Hepatocyte (in vitro differentiated cells): ENCODE measurements around the gene OSBPL2. TPM values are rescaled to one million over a fixed set of nuclear protein-coding genes. Genes with fewer than 3 reads are reported as not detected.
A peak's percentile ranks its signal among the peaks of the same experiment; 100 is the strongest.

Experiments
- DNase-seq: peaks from one replicate; pipeline ENCODE4 v3.0.0-alpha.2; 2016; ENCODE audit warnings: low spot score
- H2AFZ ChIP-seq: fragments of 200-600 bp; sonication (generic); 2 replicates; pipeline ENCODE4 v1.6.0; 2016; ENCODE audit warnings: antibody characterized with exemption, mild to moderate bottlenecking
- H3K27ac ChIP-seq: fragments of 200-600 bp; sonication (generic); 2 replicates; pipeline ENCODE4 v1.5.1; 2016; ENCODE audit warnings: mild to moderate bottlenecking
- H3K27me3 ChIP-seq: fragments of 200-600 bp; sonication (generic); 2 replicates; pipeline ENCODE4 v1.6.1; 2016
- H3K36me3 ChIP-seq: fragments of 200-600 bp; sonication (generic); replicated peaks from 2 replicates; pipeline ENCODE4 v1.5.1; 2016; ENCODE audit warnings: low read depth; ENCODE audit not compliant: insufficient read depth
- H3K4me1 ChIP-seq: fragments of 200-600 bp; sonication (generic); 2 replicates; pipeline ENCODE4 v1.5.1; 2016; ENCODE audit warnings: mild to moderate bottlenecking, moderate library complexity; ENCODE audit not compliant: insufficient read depth
- H3K4me2 ChIP-seq: fragments of 200-600 bp; sonication (generic); 2 replicates; pipeline ENCODE4 v1.6.0; 2016
- H3K4me3 ChIP-seq: fragments of 200-600 bp; sonication (generic); 2 replicates; pipeline ENCODE4 v1.5.1; 2016; ENCODE audit warnings: mild to moderate bottlenecking
- H3K79me2 ChIP-seq: fragments of 200-600 bp; sonication (generic); 2 replicates; pipeline ENCODE4 v1.6.0; 2017; ENCODE audit warnings: mild to moderate bottlenecking
- H3K9me2 ChIP-seq: fragments of 200-600 bp; sonication (generic); replicated peaks from 2 replicates; pipeline ENCODE4 v1.6.0; 2017; ENCODE audit warnings: mild to moderate bottlenecking; ENCODE audit not compliant: insufficient read depth
- H3K9me3 ChIP-seq: fragments of 200-600 bp; sonication (generic); 2 replicates; pipeline ENCODE4 v1.5.1; 2016; ENCODE audit warnings: low read depth, mild to moderate bottlenecking
- H4K20me1 ChIP-seq: fragments of 200-600 bp; sonication (generic); 2 replicates; pipeline ENCODE4 v1.6.0; 2016; ENCODE audit warnings: mild to moderate bottlenecking; ENCODE audit not compliant: insufficient read depth, poor library complexity, severe bottlenecking
- EZH2 ChIP-seq: fragments of 200-600 bp; sonication (generic); IDR thresholded peaks from 2 replicates; pipeline ENCODE4 v1.6.1; 2016; ENCODE audit warnings: antibody characterized with exemption, mild to moderate bottlenecking, borderline replicate concordance
- EZH2phosphoT487 ChIP-seq: fragments of 200-600 bp; sonication (generic); IDR thresholded peaks from one replicate; pipeline ENCODE4 v1.6.1; 2018; ENCODE audit warnings: antibody characterized with exemption, mild to moderate bottlenecking, low read depth, moderate library complexity; ENCODE audit not compliant: unreplicated experiment, severe bottlenecking
- WGBS: methylation state at CpG from one replicate; pipeline ENCODE4 v1.1.6; 2016; ENCODE audit warnings: low lambda C conversion rate; ENCODE audit errors: missing lambda C conversion rate; 5-methylcytosine and 5-hydroxymethylcytosine counted together
- polyA plus RNA-seq: library from polyadenylated mRNA; unstranded; fragments of >200 nt; fragmentation: Nextera tagmentation; extraction: Ambion mirVana; gene quantifications from 2 replicates; pipeline ENCODE4 v1.2.1, GENCODE V29; 2016
- total RNA-seq: library from RNA; depleted of rRNA; stranded (reverse); fragments of >200 nt; gene quantifications from 2 replicates; pipeline ENCODE4 v1.2.3, GENCODE V29; 2014
- TF ChIP-seq, protein P1 (sequence below): fragments of 200-600 bp; sonication (generic); IDR thresholded peaks from 2 replicates; pipeline ENCODE4 v1.5.1; 2016; ENCODE audit warnings: antibody characterized with exemption, mild to moderate bottlenecking; ENCODE audit not compliant: poor library complexity

OSBPL2 gene
- total and polyA plus RNA-seq, 2 experiments from 2014 or later = 40.5 to 45.9 TPM

DNA sequence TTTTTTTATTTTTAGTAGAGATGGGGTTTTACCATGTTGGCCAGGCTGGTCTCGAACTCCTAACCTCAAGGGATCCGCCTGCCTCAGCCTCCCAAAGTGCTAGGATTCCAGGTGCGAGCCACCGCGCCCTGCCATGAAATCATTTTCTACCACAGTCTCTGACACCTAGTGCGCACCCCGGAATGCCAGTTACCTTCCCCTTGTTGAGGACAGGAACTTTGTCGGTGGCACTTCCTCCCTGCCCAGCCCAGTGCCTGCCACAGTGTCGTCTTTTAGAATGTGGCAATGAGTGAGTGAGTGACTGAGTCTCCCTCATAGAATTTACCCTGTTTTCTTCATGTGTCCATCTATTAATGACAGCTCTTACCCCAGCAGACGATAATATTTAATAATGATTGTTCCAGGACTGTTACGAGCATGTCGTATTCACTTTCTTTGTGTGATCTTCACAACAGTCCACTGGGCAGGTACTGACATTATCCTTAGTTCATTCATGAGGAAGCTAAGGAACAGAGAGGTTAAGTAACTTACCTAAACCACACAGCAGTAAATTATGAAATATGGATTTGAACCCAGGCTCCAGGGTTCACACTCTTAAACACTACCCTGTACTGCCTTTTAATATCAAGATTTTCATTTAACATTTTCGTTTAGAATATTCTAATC, 1.8 kb downstream of the OSBPL2 start:
- Histone ChIP-seq H3K9me2 (no peaks in the 10 kb centered on the region), H3K79me2 (peaks cover 65% of the 10 kb centered on the region), H3K27ac (no peak overlapping the region), H3K4me3 (no peak overlapping the region), H2AFZ (no peak overlapping the region), H3K4me2 (peak overlapping the region; percentile 94), H3K4me1 (peaks cover 10% of the 10 kb centered on the region), H3K9me3 (no peaks in the 10 kb centered on the region), H3K27me3 (no peaks in the 10 kb centered on the region), H4K20me1 (peaks cover 61% of the 10 kb centered on the region), H3K36me3 (no peaks in the 10 kb centered on the region)
- DNase-seq = no peak
- TF ChIP-seq EZH2 = no peak
- TF ChIP-seq EZH2phosphoT487 = no peak
- TF ChIP-seq, protein P1, sequence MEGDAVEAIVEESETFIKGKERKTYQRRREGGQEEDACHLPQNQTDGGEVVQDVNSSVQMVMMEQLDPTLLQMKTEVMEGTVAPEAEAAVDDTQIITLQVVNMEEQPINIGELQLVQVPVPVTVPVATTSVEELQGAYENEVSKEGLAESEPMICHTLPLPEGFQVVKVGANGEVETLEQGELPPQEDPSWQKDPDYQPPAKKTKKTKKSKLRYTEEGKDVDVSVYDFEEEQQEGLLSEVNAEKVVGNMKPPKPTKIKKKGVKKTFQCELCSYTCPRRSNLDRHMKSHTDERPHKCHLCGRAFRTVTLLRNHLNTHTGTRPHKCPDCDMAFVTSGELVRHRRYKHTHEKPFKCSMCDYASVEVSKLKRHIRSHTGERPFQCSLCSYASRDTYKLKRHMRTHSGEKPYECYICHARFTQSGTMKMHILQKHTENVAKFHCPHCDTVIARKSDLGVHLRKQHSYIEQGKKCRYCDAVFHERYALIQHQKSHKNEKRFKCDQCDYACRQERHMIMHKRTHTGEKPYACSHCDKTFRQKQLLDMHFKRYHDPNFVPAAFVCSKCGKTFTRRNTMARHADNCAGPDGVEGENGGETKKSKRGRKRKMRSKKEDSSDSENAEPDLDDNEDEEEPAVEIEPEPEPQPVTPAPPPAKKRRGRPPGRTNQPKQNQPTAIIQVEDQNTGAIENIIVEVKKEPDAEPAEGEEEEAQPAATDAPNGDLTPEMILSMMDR = no peak
- 95% methylated on average over 13 of the region's 13 CpGs for WGBS

DNA sequence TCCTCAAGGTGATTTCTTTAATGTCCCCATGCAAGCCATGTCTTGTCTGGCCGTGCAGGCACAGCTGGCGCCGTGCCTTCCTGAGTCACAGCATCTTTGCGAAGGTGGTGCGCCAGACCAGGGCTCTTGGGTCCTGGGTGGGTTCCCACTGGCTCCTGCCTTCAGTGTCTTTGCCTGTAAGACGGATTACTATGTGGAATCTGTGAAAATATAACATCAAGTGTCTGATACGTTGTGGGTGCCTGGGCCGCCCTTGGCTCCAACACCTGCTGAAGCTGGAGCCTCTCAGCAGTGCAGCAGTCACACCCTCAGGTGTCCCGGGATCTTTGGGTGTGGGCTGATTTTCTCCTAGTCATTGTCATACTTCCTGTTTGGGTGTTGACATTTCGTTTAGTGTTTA, 3.2 kb downstream of the OSBPL2 start:
- no peak overlapping the region for H3K27ac ChIP-seq
- H4K20me1 ChIP-seq = peaks cover 74% of the 10 kb centered on the region
- 92% methylated on average over 10 of the region's 10 CpGs for WGBS
- TF ChIP-seq EZH2 = no peak
- TF ChIP-seq, protein P1 = no peak
- no peak for TF ChIP-seq EZH2phosphoT487
- no peaks in the 10 kb centered on the region for H3K9me2 ChIP-seq
- H3K79me2 ChIP-seq = peaks cover 79% of the 10 kb centered on the region
- peaks cover 10% of the 10 kb centered on the region for H3K4me1 ChIP-seq
- no peak overlapping the region for H3K4me3 ChIP-seq
- H2AFZ ChIP-seq = no peak overlapping the region
- no peaks in the 10 kb centered on the region for H3K9me3 ChIP-seq
- DNase-seq = no peak
- no peaks in the 10 kb centered on the region for H3K27me3 ChIP-seq
- no peak overlapping the region for H3K4me2 ChIP-seq
- H3K36me3 ChIP-seq = no peaks in the 10 kb centered on the region

- WGBS = 89% methylated on average over 6 of the region's 6 CpGs
- H4K20me1 ChIP-seq = peaks cover 81% of the 10 kb centered on the region
- H3K4me3 ChIP-seq = no peak overlapping the region
Measured at GRCh38 chr20:62242176-62242575, 3.9 kb downstream of the OSBPL2 start.

More at GRCh38 chr20:62242176-62242575, 3.9 kb downstream of the OSBPL2 start:
- H3K9me2 ChIP-seq = no peaks in the 10 kb centered on the region
- H2AFZ ChIP-seq = no peak overlapping the region
- H3K79me2 ChIP-seq = peaks cover 86% of the 10 kb centered on the region
- H3K27me3 ChIP-seq = no peaks in the 10 kb centered on the region
- H3K4me1 ChIP-seq = peaks cover 10% of the 10 kb centered on the region
- no peaks in the 10 kb centered on the region for H3K36me3 ChIP-seq
- no peak for DNase-seq
- no peak for TF ChIP-seq EZH2phosphoT487
- TF ChIP-seq, protein P1 = no peak
- TF ChIP-seq EZH2 = no peak
- no peak overlapping the region for H3K4me2 ChIP-seq
- no peaks in the 10 kb centered on the region for H3K9me3 ChIP-seq
- H3K27ac ChIP-seq = no peak overlapping the region
